Ovary (tissue), 9 donors: ENCODE data around the gene ZNRF1. TPM values are rescaled to one million over a fixed set of nuclear protein-coding genes. Genes with fewer than 3 reads are reported as not detected.
A peak's percentile ranks its signal among the peaks of the same experiment; 100 is the strongest.

Experiments
- DNase-seq, 5 donors: peaks; one replicate each; pipeline ENCODE4 v3.0.0-alpha.2; 2019 to 2020
- H3K27ac ChIP-seq, 2 donors: fragments of 200-600 bp; one replicate each; pipeline versions ENCODE4 v1.5.1 to v1.8.0; 2019 to 2022
- H3K27me3 ChIP-seq: fragments of 200-600 bp; one replicate; pipeline ENCODE4 v1.8.0; 2022
- H3K36me3 ChIP-seq: fragments of 200-600 bp; sonication (generic); one replicate; pipeline ENCODE4 v1.5.1; 2019
- H3K4me1 ChIP-seq: one replicate; pipeline ENCODE4 v1.8.1; 2013; ENCODE audit warnings: mild to moderate bottlenecking, moderate library complexity; ENCODE audit not compliant: insufficient read depth
- H3K4me3 ChIP-seq: fragments of 200-600 bp; sonication (generic); one replicate; pipeline ENCODE4 v1.5.1; 2017
- H3K9me3 ChIP-seq, 2 donors: fragments of 200-600 bp in 1 of 2; sonication (generic) in 1 of 2; one replicate each; pipeline versions ENCODE4 v1.5.1 to v1.8.1; 2013 to 2019; ENCODE audit warnings: mild to moderate bottlenecking in 1 of 2, moderate library complexity in 1 of 2
- CTCF ChIP-seq, 3 donors: fragments of 450-650 bp in 2 of 3; fragments of 200-600 bp in 1 of 3; IDR thresholded peaks; one replicate each; pipeline versions ENCODE4 v1.5.1 to v1.8.0; 2016 to 2022; ENCODE audit warnings: antibody characterized with exemption in 3 of 3, mild to moderate bottlenecking in 1 of 3
- EP300 ChIP-seq: sonication (generic); formaldehyde crosslinking; IDR thresholded peaks from one replicate; pipeline ENCODE4 v1.6.1; 2017; ENCODE audit warnings: antibody characterized with exemption
- POLR2A ChIP-seq: fragments of 450-650 bp; IDR thresholded peaks from one replicate; pipeline ENCODE4 v1.6.1; 2017; ENCODE audit warnings: antibody characterized with exemption, mild to moderate bottlenecking, moderate library complexity
- WGBS, 3 donors: extraction: QIAGEN DNeasy Blood & Tissue Kit in 1 of 3; methylation state at CpG; one replicate each; pipeline versions ENCODE4 v1.1.5 to v1.1.7; 2013 to 2017; 5-methylcytosine and 5-hydroxymethylcytosine counted together
- intact Hi-C, 4 donors: fragments of 100-400 bp; cut with DNase I; formaldehyde crosslinking; loops; one replicate each; pipeline versions ENCODE4 v1.11.0 to v1.15.1; 2022 to 2023
- polyA plus RNA-seq, 2 donors: library from polyadenylated mRNA; stranded (reverse); fragments of 200-250 nt in 1 of 2; fragments of 350-450 nt in 1 of 2; fragmentation: Illumina TruSeq in 1 of 2; extraction: RNeasy Lipid Tissue Mini Kit (QIAGEN cat#74804) in 1 of 2; gene quantifications; one replicate each; pipeline ENCODE4 v1.2.3, GENCODE V29; 2013 to 2014
- total RNA-seq, 7 donors: library from RNA; depleted of rRNA in 2 of 7; stranded (reverse); fragments of >200 nt in 2 of 7; fragmentation: NEBNext Ultra II Directional in 3 of 7; extraction: Animal tissue kit (Norgen Biotek cat#: 25700) in 3 of 7; gene quantifications; one replicate each; pipeline versions ENCODE4 v1.1.0 to v1.2.4, GENCODE V29; 2016 to 2023
- donor health status: DM: no; HTN: no; CAD: no; lungs with moderate emphysema.
- donor health status: DM: no; HTN: no; CAD: no.
- donor health status: Bipolar disorder and iron deficiency.
- donor health status: DM: yes; HTN: yes; CAD: no.
- donor health status: DM: no; HTN: no; CAD: no.
- donor health status: DM: yes; HTN: yes; CAD: no.

Gene ZNRF1
- total and polyA plus RNA-seq, 9 donors = 10.8 to 27.9 (median 24.3) TPM

GRCh38 chr16:75106351-75107274 lies 107.8 kb downstream of the ZNRF1 start:
- Histone ChIP-seq H3K36me3 (no peaks in the 10 kb centered on the region), H3K27me3 (no peaks in the 10 kb centered on the region), H3K4me3 (no peak overlapping the region), H3K9me3 (no peaks in the 10 kb centered on the region), H3K27ac (peak overlapping the region in 1 of 2 donors; percentile 35), H3K4me1 (peaks cover 23% of the 10 kb centered on the region)
- intact Hi-C loops = no loop called here
- WGBS, 3 donors = 91 to 93% (median 93%) methylated on average over 20 of the region's 20 CpGs
- TF ChIP-seq CTCF (IDR thresholded peaks at IDR 0.05) (no peak), EP300 (no peak), POLR2A (no peak)
- DNase-seq = peak in 1 of 5 donors; percentile 30

- peaks cover 24% of the 10 kb centered on the region for H3K4me1 ChIP-seq
- no peak for TF ChIP-seq POLR2A
- no peak for TF ChIP-seq CTCF (IDR thresholded peaks at IDR 0.05)
- no peak for TF ChIP-seq EP300
- no peaks in the 10 kb centered on the region for H3K9me3 ChIP-seq
- H3K4me3 ChIP-seq = no peak overlapping the region
- intact Hi-C loops = no loop called here
- H3K36me3 ChIP-seq = no peaks in the 10 kb centered on the region
- 77 to 91% (median 82%) methylated on average over 10 of the region's 10 CpGs for WGBS, 3 donors
- peak overlapping the region in 1 of 2 donors; percentile 76 for H3K27ac ChIP-seq
- DNase-seq = peak in 1 of 5 donors; percentile 34
- no peaks in the 10 kb centered on the region for H3K27me3 ChIP-seq
Measured at GRCh38 chr16:75107505-75107904, 108.7 kb downstream of the ZNRF1 start.

GRCh38 chr16:75108792-75109731 lies 110.2 kb downstream of the ZNRF1 start:
- intact Hi-C loops = no loop called here

More at GRCh38 chr16:75108792-75109731, 110.2 kb downstream of the ZNRF1 start:
- H3K4me3 ChIP-seq = no peak overlapping the region
- 37 to 54% (median 39%) methylated on average over 27 of the region's 27 CpGs for WGBS, 3 donors
- H3K36me3 ChIP-seq = no peaks in the 10 kb centered on the region
- H3K9me3 ChIP-seq = no peaks in the 10 kb centered on the region
- peaks cover 28% of the 10 kb centered on the region for H3K4me1 ChIP-seq
- peak; percentile 88 to 91 (median 90) for DNase-seq
- TF ChIP-seq EP300 (no peak), CTCF (IDR thresholded peaks at IDR 0.05) (no peak), POLR2A (no peak)
- H3K27ac ChIP-seq = peak overlapping the region; percentile 73 to 76
- no peaks in the 10 kb centered on the region for H3K27me3 ChIP-seq
